K562 (cell line): Measurements from ENCODE around the gene PRMT7. TPM values are rescaled to one million over a fixed set of nuclear protein-coding genes. Genes with fewer than 3 reads are reported as not detected.

Experiments used
- ARID1B ChIP-seq: fragments of 450-650 bp; IDR thresholded peaks from 2 replicates; pipeline ENCODE4 v1.6.1; 2016; ENCODE audit warnings: antibody characterized with exemption, mild to moderate bottlenecking, inconsistent platforms
- ARNT ChIP-seq, 2 experiments: fragments of 450-650 bp; IDR thresholded peaks; 2 replicates each; pipeline ENCODE4 v1.6.1; 2016; ENCODE audit warnings: mild to moderate bottlenecking in 1 of 2
- EP400 ChIP-seq: fragments of 450-650 bp; IDR thresholded peaks from 2 replicates; pipeline ENCODE4 v1.6.1; 2017; ENCODE audit warnings: antibody characterized with exemption, mild to moderate bottlenecking, moderate library complexity
- KAT7 ChIP-seq: sonication (generic); formaldehyde crosslinking; IDR thresholded peaks from 2 replicates; pipeline ENCODE4 v1.8.0; 2022; ENCODE audit warnings: missing genetic modification reagents, mild to moderate bottlenecking, borderline replicate concordance
- TAF9B ChIP-seq: fragments of 450-650 bp; IDR thresholded peaks from 2 replicates; pipeline ENCODE4 v1.6.1; 2018; ENCODE audit warnings: mild to moderate bottlenecking; ENCODE audit not compliant: partially characterized antibody
- polyA plus RNA-seq, 8 experiments: library from polyadenylated mRNA; depleted of rRNA in 4 of 8; stranded (reverse) in 5 of 8; unstranded in 3 of 8; fragments of >200 nt; fragmentation: Nextera tagmentation in 2 of 8; fragmentation: Illumina TruSeq in 1 of 8; extraction: Ambion mirVana in 2 of 8; extraction: Trizol in 1 of 8; gene quantifications; 2 replicates each; pipeline versions ENCODE4 v1.2.1 to v1.2.3, GENCODE V29; 2011 to 2014; ENCODE audit warnings: inconsistent platforms in 1 of 8, missing spikeins in 1 of 8
- total RNA-seq, 7 experiments: library from RNA; depleted of rRNA in 6 of 7; stranded (reverse); fragments of >200 nt in 6 of 7; fragmentation: Illumina TruSeq in 2 of 7; extraction: Trizol in 2 of 7; gene quantifications; 2 replicates each; pipeline versions ENCODE4 v1.2.1 to v1.2.3, GENCODE V29; 2011 to 2021; ENCODE audit warnings: low replicate concordance in 1 of 7
- TF ChIP-seq, protein P1 (sequence below): fragments of 450-650 bp; IDR thresholded peaks from 2 replicates; pipeline ENCODE4 v1.6.1; 2016; ENCODE audit warnings: mild to moderate bottlenecking
- TF ChIP-seq, protein P2 (sequence below): fragments of 450-650 bp; IDR thresholded peaks from 2 replicates; pipeline ENCODE4 v1.6.1; 2016; ENCODE audit warnings: borderline replicate concordance
- TF ChIP-seq, protein P3 (sequence below), 2 experiments: fragments of 450-650 bp in 1 of 2; sonication (generic) in 1 of 2; formaldehyde crosslinking in 1 of 2; IDR thresholded peaks; 2 replicates each; pipeline versions ENCODE4 v1.7.1 to v1.9.0; 2016 to 2022; ENCODE audit warnings: inconsistent platforms in 1 of 2, mild to moderate bottlenecking in 1 of 2, missing genetic modification reagents in 1 of 2
- TF ChIP-seq, protein P4 (sequence below): fragments of 250-450 bp; sonication (Bioruptor Pico); IDR thresholded peaks from 2 replicates; pipeline ENCODE4 v1.8.0; 2022; ENCODE audit warnings: inconsistent platforms

PRMT7 gene
- total and polyA plus RNA-seq, 9 of the 15 experiments (the other 6 are each of a cell fraction or from before 2014, with no cell fraction given): 6.4 to 88.8 (median 73.1) TPM

GRCh38 chr16:68265078-68265920 is 45.5 kb upstream of the PRMT7 start (continued):
- TF ChIP-seq, protein P1, sequence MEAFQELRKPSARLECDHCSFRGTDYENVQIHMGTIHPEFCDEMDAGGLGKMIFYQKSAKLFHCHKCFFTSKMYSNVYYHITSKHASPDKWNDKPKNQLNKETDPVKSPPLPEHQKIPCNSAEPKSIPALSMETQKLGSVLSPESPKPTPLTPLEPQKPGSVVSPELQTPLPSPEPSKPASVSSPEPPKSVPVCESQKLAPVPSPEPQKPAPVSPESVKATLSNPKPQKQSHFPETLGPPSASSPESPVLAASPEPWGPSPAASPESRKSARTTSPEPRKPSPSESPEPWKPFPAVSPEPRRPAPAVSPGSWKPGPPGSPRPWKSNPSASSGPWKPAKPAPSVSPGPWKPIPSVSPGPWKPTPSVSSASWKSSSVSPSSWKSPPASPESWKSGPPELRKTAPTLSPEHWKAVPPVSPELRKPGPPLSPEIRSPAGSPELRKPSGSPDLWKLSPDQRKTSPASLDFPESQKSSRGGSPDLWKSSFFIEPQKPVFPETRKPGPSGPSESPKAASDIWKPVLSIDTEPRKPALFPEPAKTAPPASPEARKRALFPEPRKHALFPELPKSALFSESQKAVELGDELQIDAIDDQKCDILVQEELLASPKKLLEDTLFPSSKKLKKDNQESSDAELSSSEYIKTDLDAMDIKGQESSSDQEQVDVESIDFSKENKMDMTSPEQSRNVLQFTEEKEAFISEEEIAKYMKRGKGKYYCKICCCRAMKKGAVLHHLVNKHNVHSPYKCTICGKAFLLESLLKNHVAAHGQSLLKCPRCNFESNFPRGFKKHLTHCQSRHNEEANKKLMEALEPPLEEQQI: no peak
- TF ChIP-seq, protein P2, sequence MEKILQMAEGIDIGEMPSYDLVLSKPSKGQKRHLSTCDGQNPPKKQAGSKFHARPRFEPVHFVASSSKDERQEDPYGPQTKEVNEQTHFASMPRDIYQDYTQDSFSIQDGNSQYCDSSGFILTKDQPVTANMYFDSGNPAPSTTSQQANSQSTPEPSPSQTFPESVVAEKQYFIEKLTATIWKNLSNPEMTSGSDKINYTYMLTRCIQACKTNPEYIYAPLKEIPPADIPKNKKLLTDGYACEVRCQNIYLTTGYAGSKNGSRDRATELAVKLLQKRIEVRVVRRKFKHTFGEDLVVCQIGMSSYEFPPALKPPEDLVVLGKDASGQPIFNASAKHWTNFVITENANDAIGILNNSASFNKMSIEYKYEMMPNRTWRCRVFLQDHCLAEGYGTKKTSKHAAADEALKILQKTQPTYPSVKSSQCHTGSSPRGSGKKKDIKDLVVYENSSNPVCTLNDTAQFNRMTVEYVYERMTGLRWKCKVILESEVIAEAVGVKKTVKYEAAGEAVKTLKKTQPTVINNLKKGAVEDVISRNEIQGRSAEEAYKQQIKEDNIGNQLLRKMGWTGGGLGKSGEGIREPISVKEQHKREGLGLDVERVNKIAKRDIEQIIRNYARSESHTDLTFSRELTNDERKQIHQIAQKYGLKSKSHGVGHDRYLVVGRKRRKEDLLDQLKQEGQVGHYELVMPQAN: 0 out of 2 replicates have a peak, but pooled peaks have one; percentile 12
- no peak for TF ChIP-seq TAF9B
- TF ChIP-seq ARID1B: 0 out of 2 replicates have a peak, but pooled peaks have one; percentile 19
- TF ChIP-seq, protein P3, sequence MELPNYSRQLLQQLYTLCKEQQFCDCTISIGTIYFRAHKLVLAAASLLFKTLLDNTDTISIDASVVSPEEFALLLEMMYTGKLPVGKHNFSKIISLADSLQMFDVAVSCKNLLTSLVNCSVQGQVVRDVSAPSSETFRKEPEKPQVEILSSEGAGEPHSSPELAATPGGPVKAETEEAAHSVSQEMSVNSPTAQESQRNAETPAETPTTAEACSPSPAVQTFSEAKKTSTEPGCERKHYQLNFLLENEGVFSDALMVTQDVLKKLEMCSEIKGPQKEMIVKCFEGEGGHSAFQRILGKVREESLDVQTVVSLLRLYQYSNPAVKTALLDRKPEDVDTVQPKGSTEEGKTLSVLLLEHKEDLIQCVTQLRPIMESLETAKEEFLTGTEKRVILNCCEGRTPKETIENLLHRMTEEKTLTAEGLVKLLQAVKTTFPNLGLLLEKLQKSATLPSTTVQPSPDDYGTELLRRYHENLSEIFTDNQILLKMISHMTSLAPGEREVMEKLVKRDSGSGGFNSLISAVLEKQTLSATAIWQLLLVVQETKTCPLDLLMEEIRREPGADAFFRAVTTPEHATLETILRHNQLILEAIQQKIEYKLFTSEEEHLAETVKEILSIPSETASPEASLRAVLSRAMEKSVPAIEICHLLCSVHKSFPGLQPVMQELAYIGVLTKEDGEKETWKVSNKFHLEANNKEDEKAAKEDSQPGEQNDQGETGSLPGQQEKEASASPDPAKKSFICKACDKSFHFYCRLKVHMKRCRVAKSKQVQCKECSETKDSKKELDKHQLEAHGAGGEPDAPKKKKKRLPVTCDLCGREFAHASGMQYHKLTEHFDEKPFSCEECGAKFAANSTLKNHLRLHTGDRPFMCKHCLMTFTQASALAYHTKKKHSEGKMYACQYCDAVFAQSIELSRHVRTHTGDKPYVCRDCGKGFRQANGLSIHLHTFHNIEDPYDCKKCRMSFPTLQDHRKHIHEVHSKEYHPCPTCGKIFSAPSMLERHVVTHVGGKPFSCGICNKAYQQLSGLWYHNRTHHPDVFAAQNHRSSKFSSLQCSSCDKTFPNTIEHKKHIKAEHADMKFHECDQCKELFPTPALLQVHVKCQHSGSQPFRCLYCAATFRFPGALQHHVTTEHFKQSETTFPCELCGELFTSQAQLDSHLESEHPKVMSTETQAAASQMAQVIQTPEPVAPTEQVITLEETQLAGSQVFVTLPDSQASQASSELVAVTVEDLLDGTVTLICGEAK (IDR thresholded peaks at IDR 0.05): 0 out of 2 replicates have a peak, but pooled peaks have one; percentile 24
- TF ChIP-seq, protein P3 (CRISPR knock-in tag; IDR thresholded peaks at IDR 0.05): no peak
- TF ChIP-seq EP400: peak; percentile 11; the same call in 1 of the 2 replicates
- TF ChIP-seq ARNT (IDR thresholded peaks at IDR 0.05): no peak
- TF ChIP-seq KAT7 (CRISPR knock-in tag): peak; percentile 53; the same call in 1 of the 2 replicates
- TF ChIP-seq, protein P4, sequence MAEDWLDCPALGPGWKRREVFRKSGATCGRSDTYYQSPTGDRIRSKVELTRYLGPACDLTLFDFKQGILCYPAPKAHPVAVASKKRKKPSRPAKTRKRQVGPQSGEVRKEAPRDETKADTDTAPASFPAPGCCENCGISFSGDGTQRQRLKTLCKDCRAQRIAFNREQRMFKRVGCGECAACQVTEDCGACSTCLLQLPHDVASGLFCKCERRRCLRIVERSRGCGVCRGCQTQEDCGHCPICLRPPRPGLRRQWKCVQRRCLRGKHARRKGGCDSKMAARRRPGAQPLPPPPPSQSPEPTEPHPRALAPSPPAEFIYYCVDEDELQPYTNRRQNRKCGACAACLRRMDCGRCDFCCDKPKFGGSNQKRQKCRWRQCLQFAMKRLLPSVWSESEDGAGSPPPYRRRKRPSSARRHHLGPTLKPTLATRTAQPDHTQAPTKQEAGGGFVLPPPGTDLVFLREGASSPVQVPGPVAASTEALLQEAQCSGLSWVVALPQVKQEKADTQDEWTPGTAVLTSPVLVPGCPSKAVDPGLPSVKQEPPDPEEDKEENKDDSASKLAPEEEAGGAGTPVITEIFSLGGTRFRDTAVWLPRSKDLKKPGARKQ (CRISPR knock-in tag): no peak
